HCT116 (cell line): ENCODE data around the gene DELE1. TPM values are rescaled to one million over a fixed set of nuclear protein-coding genes. Genes with fewer than 3 reads are reported as not detected.
A peak's percentile ranks its signal among the peaks of the same experiment; 100 is the strongest.

ENCODE experiments used
- ATAC-seq: fragments of 200-7000 bp; cut with Tn5 transposase; 2 replicates; pipeline ENCODE4 v1.9.1; 2020; ENCODE audit warnings: mild to moderate bottlenecking, moderate library complexity
- Bru-seq: library from RNA; stranded (reverse); fragments of 400-500 nt; gene quantifications from one replicate; lab custom pipeline; 2021; lab: Mats Ljungman, UMichigan
- BruChase-seq, 2 experiments: library from RNA; stranded (reverse); fragments of 400-500 nt; gene quantifications; one replicate each; lab custom pipeline; 2021; lab: Mats Ljungman, UMichigan
- BruUV-seq: library from RNA; stranded (reverse); fragments of 400-500 nt; replicated peaks from 2 replicates; lab custom pipeline; 2021; lab: Mats Ljungman, UMichigan
- CTCF ChIA-PET: fragments of 300-600 bp; sonication (Branson Sonifier 250); formaldehyde crosslinking; loops from one replicate; lab custom pipeline; 2021; ENCODE audit warnings: antibody characterized with exemption; lab: Charles Lee
- POLR2A ChIA-PET: fragments of 300-600, 350-600 bp; sonication (Branson Sonifier 250); formaldehyde crosslinking; loops from one replicate; lab custom pipeline; 2021; ENCODE audit warnings: antibody characterized with exemption; lab: Charles Lee
- RAD21 ChIA-PET, 2 experiments: fragments of 300-600 bp; sonication (Branson Sonifier 250); formaldehyde crosslinking; loops; one replicate each; lab custom pipeline; 2023; ENCODE audit warnings: low total read pairs in 2 of 2; ENCODE audit not compliant: uncharacterized antibody in 2 of 2, unreplicated experiment in 2 of 2, low non-redundant PET in 1 of 2; lab: Charles Lee
- DNase-seq: peaks from one replicate; pipeline ENCODE4 v3.0.0-alpha.2; 2010; ENCODE audit warnings: low read depth, low spot score
- H2AFZ ChIP-seq: fragments of 200-600 bp; shearing (Covaris generic), sonication (generic); 2 replicates; pipeline ENCODE4 v1.6.1; 2017; ENCODE audit warnings: low read depth, mixed run types, mixed read lengths, antibody characterized with exemption, low read length; ENCODE audit not compliant: poor library complexity, severe bottlenecking
- H3K27ac ChIP-seq: 2 replicates; pipeline ENCODE4 v1.5.1; 2012; ENCODE audit warnings: low read depth, low read length
- H3K27me3 ChIP-seq: fragments of 200-600 bp; sonication (generic); 2 replicates; pipeline ENCODE4 v1.6.1; 2016; ENCODE audit warnings: mixed run types, low read length, mixed read lengths; ENCODE audit not compliant: insufficient read depth
- H3K36me3 ChIP-seq, 2 experiments: fragments of 200-500 bp in 1 of 2; fragments of 200-600 bp in 1 of 2; sonication (Bioruptor generic) in 1 of 2; sonication (generic) in 1 of 2; 2 replicates each; pipeline versions ENCODE4 v1.5.1 to v1.6.1; 2014 to 2016; ENCODE audit warnings: low read length in 2 of 2, inconsistent platforms in 1 of 2, mixed read lengths in 1 of 2, mixed run types in 1 of 2; ENCODE audit not compliant: insufficient read depth in 2 of 2, control insufficient read depth in 1 of 2
- H3K4me1 ChIP-seq, 2 experiments: fragments of 200-600 bp in 1 of 2; sonication (generic) in 1 of 2; 2 replicates each; pipeline versions ENCODE4 v1.5.1 to v1.6.1; 2012 to 2017; ENCODE audit warnings: low read length in 2 of 2, inconsistent platforms in 1 of 2, mild to moderate bottlenecking in 1 of 2, mixed read lengths in 1 of 2, mixed run types in 1 of 2, moderate library complexity in 1 of 2; ENCODE audit not compliant: insufficient read depth in 2 of 2, control insufficient read depth in 1 of 2
- H3K4me2 ChIP-seq: fragments of 200-600 bp; sonication (generic); 2 replicates; pipeline ENCODE4 v1.6.1; 2017; ENCODE audit warnings: mixed run types, low read length, mixed read lengths
- H3K4me3 ChIP-seq, 2 experiments: fragments of 200-600 bp in 1 of 2; sonication (generic) in 1 of 2; replicated peaks in 1 of 2; 2 replicates each; pipeline ENCODE4 v1.5.1; 2011 to 2016; ENCODE audit warnings: low read length in 2 of 2, control low read depth in 1 of 2, low read depth in 1 of 2, mild to moderate bottlenecking in 1 of 2, mixed read lengths in 1 of 2, mixed run types in 1 of 2
- H3K79me2 ChIP-seq: fragments of 200-600 bp; sonication (generic); 2 replicates; pipeline ENCODE4 v1.6.1; 2017; ENCODE audit warnings: mild to moderate bottlenecking, mixed run types, low read length, moderate library complexity, mixed read lengths; ENCODE audit not compliant: insufficient read depth
- H3K9ac ChIP-seq: fragments of 200-600 bp; sonication (generic); 2 replicates; pipeline ENCODE4 v1.6.1; 2016; ENCODE audit warnings: low read length, mixed read lengths
- H3K9me2 ChIP-seq: fragments of 200-600 bp; sonication (generic), shearing (Covaris generic); 2 replicates; pipeline ENCODE4 v1.6.1; 2017; ENCODE audit warnings: mixed run types, mild to moderate bottlenecking, moderate library complexity; ENCODE audit not compliant: insufficient read depth
- H3K9me3 ChIP-seq, 2 experiments: fragments of 200-500 bp in 1 of 2; fragments of 200-600 bp in 1 of 2; sonication (Bioruptor generic) in 1 of 2; sonication (generic) in 1 of 2; 2 replicates each; pipeline ENCODE4 v1.6.1; 2014 to 2017; ENCODE audit warnings: low read length in 2 of 2, mixed read lengths in 2 of 2, inconsistent platforms in 1 of 2, low read depth in 1 of 2, mild to moderate bottlenecking in 1 of 2, mixed run types in 1 of 2, moderate library complexity in 1 of 2; ENCODE audit not compliant: control insufficient read depth in 1 of 2, insufficient read depth in 1 of 2
- H4K20me1 ChIP-seq: fragments of 200-600 bp; sonication (generic), shearing (Covaris generic); 2 replicates; pipeline ENCODE4 v1.6.1; 2017; ENCODE audit warnings: mixed run types, mild to moderate bottlenecking, moderate library complexity; ENCODE audit not compliant: insufficient read depth
- EGR1 ChIP-seq: IDR thresholded peaks from 2 replicates; pipeline ENCODE4 v1.6.1; 2012; ENCODE audit warnings: low read depth
- POLR2A ChIP-seq: IDR thresholded peaks from 2 replicates; pipeline ENCODE4 v1.7.0; 2011; ENCODE audit warnings: borderline replicate concordance; ENCODE audit not compliant: insufficient read depth, insufficient read length; ENCODE audit errors: extremely low read depth
- POLR2AphosphoS5 ChIP-seq: IDR thresholded peaks from 2 replicates; pipeline ENCODE4 v1.6.1; 2011; ENCODE audit warnings: mild to moderate bottlenecking, low read depth, low read length, moderate library complexity
- RAD21 ChIP-seq: IDR thresholded peaks from 2 replicates; pipeline ENCODE4 v1.6.1; 2012; ENCODE audit warnings: low read depth, mild to moderate bottlenecking
- SIN3A ChIP-seq: IDR thresholded peaks from 2 replicates; pipeline ENCODE4 v1.6.1; 2012; ENCODE audit warnings: low read depth
- SP1 ChIP-seq: IDR thresholded peaks from 2 replicates; pipeline ENCODE4 v1.6.1; 2012; ENCODE audit warnings: low read depth
- SRF ChIP-seq: IDR thresholded peaks from 2 replicates; pipeline ENCODE4 v1.6.1; 2012; ENCODE audit warnings: low read depth
- TCF7L2 ChIP-seq: IDR thresholded peaks from 2 replicates; pipeline ENCODE4 v1.7.0; 2011; ENCODE audit warnings: borderline replicate concordance, inconsistent platforms; ENCODE audit not compliant: insufficient read depth, insufficient read length; ENCODE audit errors: extremely low read depth
- ZFX ChIP-seq: fragments of 450-650 bp; IDR thresholded peaks from 2 replicates; pipeline ENCODE4 v1.6.1; 2017
- intact Hi-C: fragments of 100-400 bp; cut with micrococcal nuclease; formaldehyde crosslinking; loops from 2 replicates; pipeline ENCODE4 v1.10.0; 2022
- long read RNA-seq: library from polyadenylated mRNA; unstranded; transcript quantifications from one replicate; pipeline ENCODE4 v2.0.0, GENCODE V29; 2021; ENCODE audit not compliant: unreplicated experiment
- polyA plus RNA-seq: library from polyadenylated mRNA; unstranded; fragments of >200 nt; gene quantifications from 2 replicates; pipeline ENCODE4 v1.2.1, GENCODE V29; 2012; ENCODE audit warnings: missing spikeins
- total RNA-seq: library from RNA; stranded (reverse); gene quantifications from one replicate; pipeline ENCODE4 v1.2.1, GENCODE V29; 2021; ENCODE audit not compliant: unreplicated experiment
- TF ChIP-seq, protein P1 (sequence below): IDR thresholded peaks from 2 replicates; pipeline ENCODE4 v1.6.1; 2012

DELE1 gene, protein sequence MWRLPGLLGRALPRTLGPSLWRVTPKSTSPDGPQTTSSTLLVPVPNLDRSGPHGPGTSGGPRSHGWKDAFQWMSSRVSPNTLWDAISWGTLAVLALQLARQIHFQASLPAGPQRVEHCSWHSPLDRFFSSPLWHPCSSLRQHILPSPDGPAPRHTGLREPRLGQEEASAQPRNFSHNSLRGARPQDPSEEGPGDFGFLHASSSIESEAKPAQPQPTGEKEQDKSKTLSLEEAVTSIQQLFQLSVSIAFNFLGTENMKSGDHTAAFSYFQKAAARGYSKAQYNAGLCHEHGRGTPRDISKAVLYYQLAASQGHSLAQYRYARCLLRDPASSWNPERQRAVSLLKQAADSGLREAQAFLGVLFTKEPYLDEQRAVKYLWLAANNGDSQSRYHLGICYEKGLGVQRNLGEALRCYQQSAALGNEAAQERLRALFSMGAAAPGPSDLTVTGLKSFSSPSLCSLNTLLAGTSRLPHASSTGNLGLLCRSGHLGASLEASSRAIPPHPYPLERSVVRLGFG
- 74.1 TPM for total RNA-seq
- 57.7 and 59.0 TPM in 2 replicates for polyA plus RNA-seq
- percentile 88 among the genes with signal in this experiment for Bru-seq, nascent RNA
- percentile 88 among the genes with signal in this experiment for BruChase-seq, experiment 1, labeled RNA remaining after a 6-hour chase
- BruChase-seq, experiment 2, labeled RNA remaining after a 2-hour chase, result percentile 91 among the genes with signal in this experiment
- long read RNA-seq, full-length matches to known transcripts, result 8 of 45 reads
- long read RNA-seq, partial matches to known transcripts, result 25 of 45 reads
- long read RNA-seq, other reads (novel, unspliced or antisense), result 12 of 45 reads

DNA sequence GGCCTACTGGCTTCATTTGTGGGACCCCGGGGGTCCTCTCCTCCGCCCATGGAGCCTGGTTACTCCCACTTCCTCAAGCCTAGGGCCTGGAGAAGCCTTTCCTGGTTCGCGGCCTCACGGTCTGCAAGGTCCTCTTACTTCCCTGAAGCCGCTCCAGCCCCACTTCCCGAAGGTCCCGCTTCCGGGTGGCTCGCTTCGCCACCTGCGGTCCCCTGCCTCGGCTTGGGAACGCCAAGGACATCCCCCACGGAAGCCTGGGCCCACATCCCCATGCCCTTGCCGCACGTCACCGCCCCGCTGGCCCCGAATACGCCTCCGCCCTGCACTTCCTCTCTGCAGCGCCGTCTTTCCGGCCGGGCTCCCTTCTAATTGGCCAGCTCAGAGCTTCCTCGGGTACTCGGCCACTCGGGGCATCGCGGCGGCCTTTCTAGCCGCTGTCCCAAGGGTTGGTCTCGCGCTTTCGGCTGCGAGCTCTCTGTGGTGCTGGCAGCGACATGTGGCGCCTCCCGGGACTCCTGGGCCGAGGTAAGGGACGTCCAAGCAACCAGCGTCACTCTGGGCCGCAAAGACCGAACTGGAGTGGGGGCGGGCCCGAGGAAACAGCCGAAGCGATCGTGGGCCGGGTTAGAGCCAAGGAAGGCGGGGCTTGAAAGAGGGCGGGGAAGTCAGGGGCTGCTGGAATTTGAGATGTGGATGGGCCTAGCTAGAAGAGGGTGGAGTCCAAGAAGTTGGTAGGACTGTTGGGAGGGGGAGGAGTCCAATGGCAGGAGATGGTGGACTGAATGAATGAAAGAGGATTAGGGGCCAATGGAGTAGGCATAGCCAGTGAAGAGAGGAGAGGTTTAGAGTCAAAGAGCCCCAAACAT lies at the start of gene DELE1:
TSS of gene DELE1 (plus strand) at position 424 of the 866 bp plus-strand sequence. CDS start at position 495, 71 bp downstream.
- H3K4me1 ChIP-seq, result peaks cover 4 to 13% of the 10 kb centered on the region in 2 experiments; a peak in 3 of 4 replicates
- RAD21 ChIA-PET, result interaction anchor here in 1 of 2 experiments (1.0 kb wide), 1 partner anchor 37 kb away, joined by 3 read pairs; no protein-coding TSS in a partner anchor
- H3K4me2 ChIP-seq, result peak within 1 kb of the TSS; percentile 97
- H3K79me2 ChIP-seq, result peaks cover 29% of the 10 kb centered on the region
- BruUV-seq, result TSS peak; percentile 95
- DNase-seq, result peak; percentile 89
- H3K27me3 ChIP-seq, result no peaks in the 10 kb centered on the region
- H3K9ac ChIP-seq, result peak within 1 kb of the TSS; percentile 95
- H4K20me1 ChIP-seq, result no peaks in the 10 kb centered on the region
- H3K36me3 ChIP-seq, result peaks cover 17 to 32% of the 10 kb centered on the region in 2 experiments; a peak in 3 of 4 replicates
- no peaks in the 10 kb centered on the region for H3K9me2 ChIP-seq
- intact Hi-C loops, result no loop called here
- H3K4me3 ChIP-seq, result peak within 1 kb of the TSS; percentile 93 to 97
- no peak within 1 kb of the TSS for H2AFZ ChIP-seq
- TF ChIP-seq EGR1 (peak; percentile 79; the same call in 1 of the 2 replicates), TCF7L2 (peak; percentile 66), SIN3A (no peak), SP1 (peak; percentile 68; the same call in 1 of the 2 replicates), ZFX (peak; percentile 98), POLR2A (peak; percentile 88), POLR2AphosphoS5 (peak; percentile 81; the same call in 1 of the 2 replicates), RAD21 (no peak), SRF (no peak)
- TF ChIP-seq, protein P1, sequence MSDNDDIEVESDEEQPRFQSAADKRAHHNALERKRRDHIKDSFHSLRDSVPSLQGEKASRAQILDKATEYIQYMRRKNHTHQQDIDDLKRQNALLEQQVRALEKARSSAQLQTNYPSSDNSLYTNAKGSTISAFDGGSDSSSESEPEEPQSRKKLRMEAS, result peak; percentile 81; the same call in 1 of the 2 replicates
- TF ChIP-seq, all 23 proteins: peak for 7
- peak; percentile 94 for ATAC-seq
- H3K27ac ChIP-seq, result peak within 1 kb of the TSS; percentile 95
- POLR2A ChIA-PET, result interaction anchor here (0.9 to 1.6 kb wide), 7 partner anchors 8 to 46 kb away, joined by 3 to 7 read pairs (median 4); no protein-coding TSS in a partner anchor
- CTCF ChIA-PET, result interaction anchor here (0.7 to 3.1 kb wide), 7 partner anchors 9 to 232 kb away, joined by 3 to 17 read pairs (median 5); partner anchors contain the start of gene RNF14
- H3K9me3 ChIP-seq, result no peaks in the 10 kb centered on the region
